Omental fat pad (tissue), 4 donors: ENCODE results near the gene TNFSF13B. TPM values are rescaled to one million over a fixed set of nuclear protein-coding genes. Genes with fewer than 3 reads are reported as not detected.

Experiments used
- small RNA-seq: library from RNA; depleted of rRNA; stranded (forward); fragments of <200 nt; gene quantifications from one replicate; pipeline ENCODE3, GENCODE V24; 2016
- total RNA-seq, 4 donors: library from RNA; depleted of rRNA; stranded (reverse); fragments of >200 nt; gene quantifications; one replicate each; pipeline ENCODE4 v1.1.0, GENCODE V29; 2016

TNFSF13B gene
- total RNA-seq, 4 donors from 2014 or later, result 4.7 to 15.6 (median 6.6) TPM

Small RNA genes lying within 50 kb of the gene (small RNA-seq; reads per million reads assigned to genes)
- gene RNA5SP39, result not detected

Other genes with a start within 250 kb of the TNFSF13B start
- gene LIG4, start 54.2 kb upstream of the TNFSF13B start, total RNA-seq, result 10 to 100 TPM in 1 of 4 donors, 1 to 10 TPM in 3; 8.0 to 11.2 (median 9.2) TPM
- gene ABHD13, start 51.3 kb upstream of the TNFSF13B start, total RNA-seq, result 10 to 100 TPM in 2 of 4 donors, 1 to 10 TPM in 2; 9.0 to 15.3 (median 11.3) TPM